ENCODE results near the gene TSPAN11. TPM values are rescaled to one million over a fixed set of nuclear protein-coding genes. Genes with fewer than 3 reads are reported as not detected.

Gene TSPAN11
- total RNA-seq, 1 donor from 2014 or later: 19.7 TPM

DNA sequence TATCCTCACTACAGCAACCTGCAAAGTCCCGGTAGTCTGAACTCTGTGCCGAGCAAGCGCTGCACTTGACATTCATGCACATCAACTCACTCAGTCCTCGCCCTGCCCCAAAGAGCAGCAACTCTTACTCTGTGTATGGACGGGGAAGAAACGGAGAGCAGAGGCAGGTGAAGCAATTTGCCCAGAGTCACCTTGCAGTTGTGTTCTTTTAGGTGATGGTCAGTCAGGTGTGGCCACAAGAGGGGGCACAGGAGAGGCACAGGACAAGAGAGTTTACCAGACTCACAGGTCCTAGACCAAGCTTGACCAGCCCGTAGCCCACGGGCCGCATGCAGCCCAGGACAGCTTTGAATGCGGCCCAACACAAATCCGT, 39.1 kb downstream of the TSPAN11 start:
- H3K27ac Mint-ChIP-seq: no peak overlapping the region

GRCh38 chr12:30967026-30967425, 40.5 kb downstream of the TSPAN11 start:
- no peak for DNase-seq (ENCODE audit: low spot score in 2 of 2, unreplicated experiment in 2 of 2)
- TF ChIP-seq, protein P1, sequence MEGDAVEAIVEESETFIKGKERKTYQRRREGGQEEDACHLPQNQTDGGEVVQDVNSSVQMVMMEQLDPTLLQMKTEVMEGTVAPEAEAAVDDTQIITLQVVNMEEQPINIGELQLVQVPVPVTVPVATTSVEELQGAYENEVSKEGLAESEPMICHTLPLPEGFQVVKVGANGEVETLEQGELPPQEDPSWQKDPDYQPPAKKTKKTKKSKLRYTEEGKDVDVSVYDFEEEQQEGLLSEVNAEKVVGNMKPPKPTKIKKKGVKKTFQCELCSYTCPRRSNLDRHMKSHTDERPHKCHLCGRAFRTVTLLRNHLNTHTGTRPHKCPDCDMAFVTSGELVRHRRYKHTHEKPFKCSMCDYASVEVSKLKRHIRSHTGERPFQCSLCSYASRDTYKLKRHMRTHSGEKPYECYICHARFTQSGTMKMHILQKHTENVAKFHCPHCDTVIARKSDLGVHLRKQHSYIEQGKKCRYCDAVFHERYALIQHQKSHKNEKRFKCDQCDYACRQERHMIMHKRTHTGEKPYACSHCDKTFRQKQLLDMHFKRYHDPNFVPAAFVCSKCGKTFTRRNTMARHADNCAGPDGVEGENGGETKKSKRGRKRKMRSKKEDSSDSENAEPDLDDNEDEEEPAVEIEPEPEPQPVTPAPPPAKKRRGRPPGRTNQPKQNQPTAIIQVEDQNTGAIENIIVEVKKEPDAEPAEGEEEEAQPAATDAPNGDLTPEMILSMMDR (IDR thresholded peaks at IDR 0.05; ENCODE audit: unreplicated experiment): no peak
- no peak overlapping the region for H3K4me3 Mint-ChIP-seq
- no peak overlapping the region for H3K27ac Mint-ChIP-seq
- no peaks in the 10 kb centered on the region for H3K27me3 Mint-ChIP-seq (ENCODE audit: low read depth)
- H3K36me3 Mint-ChIP-seq: no peaks in the 10 kb centered on the region
- H3K4me1 Mint-ChIP-seq: peaks cover 14% of the 10 kb centered on the region
- no peaks in the 10 kb centered on the region for H3K9me3 Mint-ChIP-seq

More for the DNA sequence above, 39.1 kb downstream of the TSPAN11 start:
- Mint-ChIP-seq H3K4me3 (no peak overlapping the region), H3K4me1 (peaks cover 8% of the 10 kb centered on the region), H3K27me3 (ENCODE audit: low read depth) (no peaks in the 10 kb centered on the region), H3K36me3 (no peaks in the 10 kb centered on the region), H3K9me3 (no peaks in the 10 kb centered on the region)
- TF ChIP-seq, protein P1 (IDR thresholded peaks at IDR 0.05; ENCODE audit: unreplicated experiment): no peak
- DNase-seq (ENCODE audit: low spot score in 2 of 2, unreplicated experiment in 2 of 2): no peak

- peaks cover 14% of the 10 kb centered on the region for H3K4me1 Mint-ChIP-seq
- no peak for DNase-seq (ENCODE audit: low spot score in 2 of 2, unreplicated experiment in 2 of 2)
- TF ChIP-seq, protein P1 (IDR thresholded peaks at IDR 0.05; ENCODE audit: unreplicated experiment): no peak
- no peak overlapping the region for H3K27ac Mint-ChIP-seq
- H3K36me3 Mint-ChIP-seq: no peaks in the 10 kb centered on the region
- H3K4me3 Mint-ChIP-seq: no peak overlapping the region
- H3K27me3 Mint-ChIP-seq (ENCODE audit: low read depth): peaks cover 3% of the 10 kb centered on the region
- H3K9me3 Mint-ChIP-seq: no peaks in the 10 kb centered on the region
Observed at GRCh38 chr12:30968211-30968610, 41.7 kb downstream of the TSPAN11 start.

DNA sequence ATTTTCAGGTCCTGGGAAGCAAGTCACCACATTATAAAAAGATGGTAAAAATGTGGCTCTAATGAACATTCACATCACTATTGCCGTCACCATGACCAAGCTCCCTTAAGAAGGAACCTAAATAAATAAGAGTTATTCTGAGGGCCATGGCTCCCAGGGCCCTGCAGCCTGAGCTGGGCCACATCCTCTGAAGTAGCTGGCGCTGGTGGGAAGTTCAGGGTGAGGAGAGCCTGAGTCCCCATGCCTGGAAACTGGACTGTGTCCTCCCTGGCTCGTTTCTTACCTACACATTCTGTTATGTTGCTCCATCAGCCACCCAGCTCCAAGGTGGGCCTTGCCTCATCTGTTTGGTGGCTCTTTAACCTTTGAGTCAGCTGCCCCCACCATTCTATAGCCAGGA, 42.5 kb downstream of the TSPAN11 start:
- peaks cover 3% of the 10 kb centered on the region for H3K27me3 Mint-ChIP-seq (ENCODE audit: low read depth)

GRCh38 chr12:30969606-30970395, 43.3 kb downstream of the TSPAN11 start:
- no peak for DNase-seq (ENCODE audit: low spot score in 2 of 2, unreplicated experiment in 2 of 2)
- TF ChIP-seq, protein P1 (IDR thresholded peaks at IDR 0.05; ENCODE audit: unreplicated experiment): no peak
- Mint-ChIP-seq H3K27me3 (ENCODE audit: low read depth) (peaks cover 3% of the 10 kb centered on the region), H3K9me3 (no peaks in the 10 kb centered on the region), H3K36me3 (no peaks in the 10 kb centered on the region), H3K27ac (no peak overlapping the region), H3K4me3 (no peak overlapping the region), H3K4me1 (peaks cover 14% of the 10 kb centered on the region)

More for the DNA sequence above, 42.5 kb downstream of the TSPAN11 start:
- H3K9me3 Mint-ChIP-seq: no peaks in the 10 kb centered on the region
- H3K4me1 Mint-ChIP-seq: peaks cover 14% of the 10 kb centered on the region
- H3K36me3 Mint-ChIP-seq: no peaks in the 10 kb centered on the region
- TF ChIP-seq, protein P1 (IDR thresholded peaks at IDR 0.05; ENCODE audit: unreplicated experiment): no peak
- H3K4me3 Mint-ChIP-seq: no peak overlapping the region
- DNase-seq (ENCODE audit: low spot score in 2 of 2, unreplicated experiment in 2 of 2): no peak
- H3K27ac Mint-ChIP-seq: no peak overlapping the region
